HepG2 (cell line): ENCODE results near the gene SLC13A5. TPM values are rescaled to one million over a fixed set of nuclear protein-coding genes. Genes with fewer than 3 reads are reported as not detected.

Experiments
- BCL3 ChIP-seq: sonication (generic); formaldehyde crosslinking; IDR thresholded peaks from 2 replicates; pipeline ENCODE4 v1.5.1; 2020; ENCODE audit warnings: mild to moderate bottlenecking, missing genetic modification reagents, moderate library complexity
- ERF ChIP-seq: IDR thresholded peaks from 2 replicates; pipeline ENCODE4 v1.6.1; 2018; ENCODE audit warnings: missing biosample characterization, missing genetic modification reagents
- FOXO4 ChIP-seq: sonication (generic); formaldehyde crosslinking; conservative IDR thresholded peaks from 2 replicates; pipeline ENCODE4 v1.8.1; 2023; ENCODE audit warnings: missing genetic modification reagents
- GABPA ChIP-seq, 2 experiments: IDR thresholded peaks; 2 replicates each; pipeline ENCODE4 v1.6.1; 2011 to 2016; ENCODE audit warnings: low read depth in 2 of 2, low read length in 1 of 2, missing biosample characterization in 1 of 2, missing genetic modification characterization in 1 of 2
- HINFP ChIP-seq: sonication (generic); formaldehyde crosslinking; IDR thresholded peaks from 2 replicates; pipeline ENCODE4 v1.4.0; 2020; ENCODE audit warnings: low read depth, mild to moderate bottlenecking, missing genetic modification reagents
- PAF1 ChIP-seq: IDR thresholded peaks from 2 replicates; pipeline ENCODE4 v1.6.1; 2016; ENCODE audit warnings: missing genetic modification reagents, missing compliant biosample characterization
- RFX1 ChIP-seq: fragments of 450-650 bp; IDR thresholded peaks from 2 replicates; pipeline ENCODE4 v1.6.1; 2017
- RXRB ChIP-seq: IDR thresholded peaks from 2 replicates; pipeline ENCODE4 v1.6.1; 2016; ENCODE audit warnings: borderline replicate concordance, missing genetic modification reagents, missing compliant biosample characterization
- SNAPC2 ChIP-seq: sonication (generic); formaldehyde crosslinking; IDR thresholded peaks from 2 replicates; pipeline ENCODE4 v1.8.1; 2022; ENCODE audit warnings: mild to moderate bottlenecking, missing genetic modification reagents
- TEF ChIP-seq: sonication (generic); formaldehyde crosslinking; IDR thresholded peaks from 2 replicates; pipeline ENCODE4 v1.5.0; 2020; ENCODE audit warnings: missing genetic modification reagents
- ZBTB21 ChIP-seq: sonication (generic); formaldehyde crosslinking; IDR thresholded peaks from 2 replicates; pipeline ENCODE4 v1.4.0; 2020; ENCODE audit warnings: missing genetic modification reagents
- ZNF235 ChIP-seq: sonication (generic); formaldehyde crosslinking; IDR thresholded peaks from 2 replicates; pipeline ENCODE4 v1.8.1; 2023; ENCODE audit warnings: mild to moderate bottlenecking, missing genetic modification reagents, borderline replicate concordance
- ZNF407 ChIP-seq: sonication (generic); formaldehyde crosslinking; IDR thresholded peaks from one replicate; pipeline ENCODE4 v1.5.1; 2020; ENCODE audit warnings: mild to moderate bottlenecking, missing genetic modification reagents; ENCODE audit errors: not compliant biosample characterization
- ZNF570 ChIP-seq: sonication (generic); formaldehyde crosslinking; IDR thresholded peaks from 2 replicates; pipeline ENCODE4 v1.4.0; 2020; ENCODE audit warnings: mild to moderate bottlenecking, missing genetic modification reagents, borderline replicate concordance
- ZNF597 ChIP-seq: sonication (generic); formaldehyde crosslinking; IDR thresholded peaks from 2 replicates; pipeline ENCODE4 v1.5.0; 2020; ENCODE audit warnings: missing genetic modification reagents
- polyA plus RNA-seq, 8 experiments: library from polyadenylated mRNA; depleted of rRNA in 3 of 8; stranded (reverse) in 7 of 8; unstranded in 1 of 8; fragments of >200 nt; fragmentation: Illumina TruSeq in 4 of 8; extraction: Trizol in 4 of 8; gene quantifications; 2 replicates each; pipeline versions ENCODE4 v1.2.1 to v1.2.3, GENCODE V29; 2011 to 2016; ENCODE audit warnings: low read depth in 4 of 8, missing spikeins in 1 of 8, mixed read lengths in 1 of 8; ENCODE audit not compliant: insufficient read depth in 1 of 8
- total RNA-seq, 5 experiments: library from RNA; depleted of rRNA; stranded (reverse); fragments of >200 nt; fragmentation: Illumina TruSeq; extraction: Trizol; gene quantifications; 2 replicates each; pipeline ENCODE4 v1.2.3, GENCODE V29; 2016; ENCODE audit warnings: low read depth in 1 of 5

The SLC13A5 gene
- total and polyA plus RNA-seq, 2 of the 13 experiments (the other 11 are each of a cell fraction or from before 2014, with no cell fraction given), result 42.8 to 310 TPM

GRCh38 chr17:6711081-6711674 is 2.0 kb downstream of the SLC13A5 start (continued):
- no peak for TF ChIP-seq HINFP (CRISPR knock-in tag)
- no peak for TF ChIP-seq ZBTB21 (CRISPR knock-in tag)
- TF ChIP-seq TEF (CRISPR knock-in tag), result no peak
- no peak for TF ChIP-seq ZNF407 (CRISPR knock-in tag)
- no peak for TF ChIP-seq ZNF597 (CRISPR knock-in tag)
- TF ChIP-seq BCL3 (CRISPR knock-in tag), result no peak
- TF ChIP-seq ERF, result no peak
- no peak for TF ChIP-seq ZNF235 (CRISPR knock-in tag)
- no peak for TF ChIP-seq FOXO4
- no peak for TF ChIP-seq ZNF570
- TF ChIP-seq PAF1 (CRISPR knock-in tag), result no peak
- peak; percentile 38; the same call in 1 of the 2 replicates for TF ChIP-seq RXRB (CRISPR knock-in tag)
- TF ChIP-seq GABPA (IDR thresholded peaks at IDR 0.05; ENCODE audit: low read depth, low read length), result no peak
- TF ChIP-seq GABPA (CRISPR knock-in tag; IDR thresholded peaks at IDR 0.05; ENCODE audit: low read depth), result no peak
- TF ChIP-seq SNAPC2 (CRISPR knock-in tag), result no peak
- TF ChIP-seq RFX1, result no peak
